Dendritic cell treated with granulocyte-macrophage colony-stimulating factor and Interleukin-4, amounts not matched to agents 40 ng/mL and 50 ng/mL, for 4 days (primary cell): ENCODE results near the gene ZNF518A.

Experiments used
- H3K27ac Mint-ChIP-seq: one replicate; pipeline ENCODE4 v1.8.0; 2022; ENCODE audit warnings: mild to moderate bottlenecking, mixed read lengths
- H3K27me3 Mint-ChIP-seq: one replicate; pipeline ENCODE4 v1.8.0; 2022; ENCODE audit warnings: mild to moderate bottlenecking, mixed read lengths
- H3K36me3 Mint-ChIP-seq: one replicate; pipeline ENCODE4 v1.8.0; 2022; ENCODE audit warnings: low read depth, mixed read lengths
- H3K4me1 Mint-ChIP-seq: one replicate; pipeline ENCODE4 v1.8.0; 2022; ENCODE audit warnings: low read depth, mixed read lengths
- H3K4me3 Mint-ChIP-seq: one replicate; pipeline ENCODE4 v1.8.0; 2022; ENCODE audit warnings: mild to moderate bottlenecking, moderate library complexity, mixed read lengths
- H3K9me3 Mint-ChIP-seq: one replicate; pipeline ENCODE4 v1.8.0; 2022; ENCODE audit warnings: mixed read lengths
- intact Hi-C: fragments of 100-400 bp; cut with micrococcal nuclease; formaldehyde crosslinking; loops from one replicate; pipeline ENCODE4 v1.15.0; 2022

Gene ZNF518A

GRCh38 chr10:96129387-96130325 is at the start of gene ZNF518A:
TSS of gene ZNF518A (plus strand) at chr10:96130297. CDS start at chr10:96156323, 26,026 bp downstream.
- Mint-ChIP-seq H3K36me3 (peaks cover 41% of the 10 kb centered on the region), H3K27ac (peak within 1 kb of the TSS; percentile 99), H3K4me1 (peaks cover 22% of the 10 kb centered on the region), H3K27me3 (peaks cover 17% of the 10 kb centered on the region), H3K9me3 (no peaks in the 10 kb centered on the region), H3K4me3 (peak within 1 kb of the TSS; percentile 87)
- intact Hi-C loops: loop anchor here (1.0 to 5.0 kb wide), 2 partner anchors 39 to 87 kb away; partner anchors contain the start of gene CCNJ

GRCh38 chr10:96082153-96082552 is 47.9 kb upstream of the ZNF518A start:
- no peaks in the 10 kb centered on the region for H3K4me1 Mint-ChIP-seq
- H3K27me3 Mint-ChIP-seq: no peaks in the 10 kb centered on the region
- no peak overlapping the region for H3K27ac Mint-ChIP-seq
- no peak overlapping the region for H3K4me3 Mint-ChIP-seq
- no peaks in the 10 kb centered on the region for H3K36me3 Mint-ChIP-seq
- H3K9me3 Mint-ChIP-seq: no peaks in the 10 kb centered on the region
- intact Hi-C loops: no loop called here

GRCh38 chr10:96082748-96083147 is 47.3 kb upstream of the ZNF518A start:
- intact Hi-C loops: no loop called here
- H3K4me3 Mint-ChIP-seq: no peak overlapping the region
- no peaks in the 10 kb centered on the region for H3K4me1 Mint-ChIP-seq
- no peaks in the 10 kb centered on the region for H3K36me3 Mint-ChIP-seq
- H3K27ac Mint-ChIP-seq: no peak overlapping the region
- no peaks in the 10 kb centered on the region for H3K9me3 Mint-ChIP-seq
- no peaks in the 10 kb centered on the region for H3K27me3 Mint-ChIP-seq

GRCh38 chr10:96089116-96089515 is 41.0 kb upstream of the ZNF518A start:
- peaks cover 12% of the 10 kb centered on the region for H3K9me3 Mint-ChIP-seq
- no peaks in the 10 kb centered on the region for H3K4me1 Mint-ChIP-seq
- no peak overlapping the region for H3K4me3 Mint-ChIP-seq
- H3K27me3 Mint-ChIP-seq: peaks cover 25% of the 10 kb centered on the region
- intact Hi-C loops: loop anchor here (5.0 kb wide), 1 partner anchor 47 kb away; the partner anchor contains the start of gene CCNJ
- H3K27ac Mint-ChIP-seq: peak overlapping the region; percentile 98
- peaks cover 10% of the 10 kb centered on the region for H3K36me3 Mint-ChIP-seq

- intact Hi-C loops: loop anchor here (1.0 to 5.0 kb wide), 2 partner anchors 40 to 48 kb away; partner anchors contain the start of genes CCNJ and ZNF518A
- H3K36me3 Mint-ChIP-seq: peaks cover 10% of the 10 kb centered on the region
- H3K27ac Mint-ChIP-seq: peak overlapping the region; percentile 98
- peaks cover 12% of the 10 kb centered on the region for H3K9me3 Mint-ChIP-seq
- H3K4me1 Mint-ChIP-seq: no peaks in the 10 kb centered on the region
- peaks cover 27% of the 10 kb centered on the region for H3K27me3 Mint-ChIP-seq
- peak overlapping the region; percentile 81 for H3K4me3 Mint-ChIP-seq
Measured at GRCh38 chr10:96089670-96090462, 40.2 kb upstream of the ZNF518A start.

GRCh38 chr10:96090463-96090800 is 39.7 kb upstream of the ZNF518A start:
- H3K27me3 Mint-ChIP-seq: peaks cover 32% of the 10 kb centered on the region
- H3K36me3 Mint-ChIP-seq: peaks cover 10% of the 10 kb centered on the region
- intact Hi-C loops: loop anchor here (1.0 kb wide), 1 partner anchor 40 kb away; the partner anchor contains the start of gene ZNF518A
- no peaks in the 10 kb centered on the region for H3K4me1 Mint-ChIP-seq
- peak overlapping the region; percentile 98 for H3K27ac Mint-ChIP-seq
- peak overlapping the region; percentile 81 for H3K4me3 Mint-ChIP-seq
- peaks cover 12% of the 10 kb centered on the region for H3K9me3 Mint-ChIP-seq

GRCh38 chr10:96092999-96093767 is 36.9 kb upstream of the ZNF518A start:
- Mint-ChIP-seq H3K4me1 (no peaks in the 10 kb centered on the region), H3K27me3 (peaks cover 44% of the 10 kb centered on the region), H3K9me3 (peaks cover 12% of the 10 kb centered on the region), H3K4me3 (no peak overlapping the region), H3K36me3 (peaks cover 10% of the 10 kb centered on the region), H3K27ac (no peak overlapping the region)
- intact Hi-C loops: no loop called here

- H3K4me1 Mint-ChIP-seq: no peaks in the 10 kb centered on the region
- H3K27me3 Mint-ChIP-seq: peaks cover 48% of the 10 kb centered on the region
- H3K4me3 Mint-ChIP-seq: no peak overlapping the region
- H3K27ac Mint-ChIP-seq: no peak overlapping the region
- peaks cover 12% of the 10 kb centered on the region for H3K9me3 Mint-ChIP-seq
- H3K36me3 Mint-ChIP-seq: peaks cover 10% of the 10 kb centered on the region
- intact Hi-C loops: no loop called here
Measured at GRCh38 chr10:96093948-96094347, 36.1 kb upstream of the ZNF518A start.

GRCh38 chr10:96096958-96097357 is 33.1 kb upstream of the ZNF518A start:
- Mint-ChIP-seq H3K4me3 (no peak overlapping the region), H3K36me3 (no peaks in the 10 kb centered on the region), H3K27me3 (peaks cover 61% of the 10 kb centered on the region), H3K4me1 (no peaks in the 10 kb centered on the region), H3K9me3 (peaks cover 12% of the 10 kb centered on the region), H3K27ac (no peak overlapping the region)
- intact Hi-C loops: no loop called here

GRCh38 chr10:96097865-96098264 is 32.2 kb upstream of the ZNF518A start:
- Mint-ChIP-seq H3K27me3 (peaks cover 58% of the 10 kb centered on the region), H3K27ac (no peak overlapping the region), H3K36me3 (no peaks in the 10 kb centered on the region), H3K9me3 (peaks cover 11% of the 10 kb centered on the region), H3K4me3 (no peak overlapping the region), H3K4me1 (no peaks in the 10 kb centered on the region)
- intact Hi-C loops: no loop called here

GRCh38 chr10:96107623-96108038 is 22.5 kb upstream of the ZNF518A start:
- Mint-ChIP-seq H3K27me3 (peaks cover 68% of the 10 kb centered on the region), H3K36me3 (no peaks in the 10 kb centered on the region), H3K4me1 (no peaks in the 10 kb centered on the region), H3K4me3 (no peak overlapping the region), H3K27ac (no peak overlapping the region), H3K9me3 (no peaks in the 10 kb centered on the region)
- intact Hi-C loops: no loop called here

GRCh38 chr10:96112531-96112930 is 17.6 kb upstream of the ZNF518A start:
- Mint-ChIP-seq H3K36me3 (no peaks in the 10 kb centered on the region), H3K27me3 (peaks cover 62% of the 10 kb centered on the region), H3K4me1 (no peaks in the 10 kb centered on the region), H3K27ac (no peak overlapping the region), H3K4me3 (no peak overlapping the region), H3K9me3 (no peaks in the 10 kb centered on the region)
- intact Hi-C loops: no loop called here

- H3K9me3 Mint-ChIP-seq: no peaks in the 10 kb centered on the region
- intact Hi-C loops: no loop called here
- peaks cover 38% of the 10 kb centered on the region for H3K27me3 Mint-ChIP-seq
- no peak overlapping the region for H3K4me3 Mint-ChIP-seq
- H3K36me3 Mint-ChIP-seq: no peaks in the 10 kb centered on the region
- no peak overlapping the region for H3K27ac Mint-ChIP-seq
- H3K4me1 Mint-ChIP-seq: peaks cover 11% of the 10 kb centered on the region
Measured at GRCh38 chr10:96118604-96119450, 11.3 kb upstream of the ZNF518A start.
